K562 (cell line): ENCODE data around the gene UBE2H. TPM values are rescaled to one million over a fixed set of nuclear protein-coding genes. Genes with fewer than 3 reads are reported as not detected.

Source experiments
- CCAR2 ChIP-seq: fragments of 200-400 bp; formaldehyde crosslinking; IDR thresholded peaks from 2 replicates; pipeline ENCODE4 v1.6.1; 2017; ENCODE audit warnings: mild to moderate bottlenecking, low read depth, low read length
- CHD2 ChIP-seq: IDR thresholded peaks from 2 replicates; pipeline ENCODE4 v1.6.1; 2011; ENCODE audit warnings: low read depth, low read length
- FOXK2 ChIP-seq, 2 experiments: fragments of 450-650 bp; IDR thresholded peaks in 1 of 2; conservative IDR thresholded peaks in 1 of 2; 2 replicates each; pipeline ENCODE4 v1.6.1; 2016; ENCODE audit warnings: low read depth in 2 of 2, mild to moderate bottlenecking in 1 of 2
- HDAC8 ChIP-seq: fragments of 450-650 bp; IDR thresholded peaks from 2 replicates; pipeline ENCODE4 v1.6.1; 2016; ENCODE audit warnings: mild to moderate bottlenecking, missing genetic modification characterization, moderate library complexity, missing compliant biosample characterization
- HSF4 ChIP-seq: fragments of 250-450 bp; sonication (Bioruptor Pico); IDR thresholded peaks from 2 replicates; pipeline ENCODE4 v2.1.2; 2022; ENCODE audit warnings: mild to moderate bottlenecking, moderate library complexity, borderline replicate concordance
- LCOR ChIP-seq: sonication (generic); formaldehyde crosslinking; IDR thresholded peaks from 2 replicates; pipeline ENCODE4 v1.8.0; 2022; ENCODE audit warnings: mild to moderate bottlenecking, missing genetic modification reagents
- NUFIP1 ChIP-seq: fragments of 450-650 bp; IDR thresholded peaks from 2 replicates; pipeline ENCODE4 v1.6.1; 2018; ENCODE audit not compliant: partially characterized antibody
- PHF20 ChIP-seq: fragments of 450-650 bp; IDR thresholded peaks from 2 replicates; pipeline ENCODE4 v1.6.1; 2018; ENCODE audit not compliant: partially characterized antibody
- PHF8 ChIP-seq: fragments of 200-600 bp; sonication (generic); IDR thresholded peaks from 2 replicates; pipeline ENCODE4 v1.6.1; 2012; ENCODE audit warnings: mixed run types, mild to moderate bottlenecking, inconsistent platforms, low read length, moderate library complexity, borderline replicate concordance
- SLC30A9 ChIP-seq: fragments of 250-450 bp; sonication (Bioruptor Pico); IDR thresholded peaks from 2 replicates; pipeline ENCODE4 v1.8.0; 2022; ENCODE audit warnings: mild to moderate bottlenecking, moderate library complexity
- TAF9B ChIP-seq: fragments of 450-650 bp; IDR thresholded peaks from 2 replicates; pipeline ENCODE4 v1.6.1; 2018; ENCODE audit warnings: mild to moderate bottlenecking; ENCODE audit not compliant: partially characterized antibody
- TBL1XR1 ChIP-seq, 2 experiments: IDR thresholded peaks; 2 replicates each; pipeline ENCODE4 v1.6.1; 2012; ENCODE audit warnings: improper control_type of control experiment in 2 of 2, low read length in 2 of 2, mild to moderate bottlenecking in 1 of 2
- ZKSCAN8 ChIP-seq: fragments of 200-800 bp; sonication (Bioruptor generic); IDR thresholded peaks from 2 replicates; pipeline ENCODE4 v1.6.1; 2016; ENCODE audit warnings: missing genetic modification characterization, missing compliant biosample characterization
- ZNF134 ChIP-seq: fragments of 250-450 bp; sonication (Bioruptor Pico); conservative IDR thresholded peaks from 2 replicates; pipeline ENCODE4 v1.4.0; 2020
- ZNF140 ChIP-seq: fragments of 250-450 bp; sonication (Bioruptor Pico); IDR thresholded peaks from 2 replicates; pipeline ENCODE4 v1.8.0; 2021; ENCODE audit warnings: moderate library complexity, mild to moderate bottlenecking, inconsistent platforms
- ZNF212 ChIP-seq: fragments of 450-650 bp; formaldehyde crosslinking; IDR thresholded peaks from 2 replicates; pipeline ENCODE4 v1.4.0; 2020; ENCODE audit warnings: mild to moderate bottlenecking
- ZNF224 ChIP-seq: sonication (generic); formaldehyde crosslinking; IDR thresholded peaks from 2 replicates; pipeline ENCODE4 v1.8.0; 2022; ENCODE audit warnings: mild to moderate bottlenecking, missing genetic modification reagents
- ZNF263 ChIP-seq: sonication (generic); formaldehyde crosslinking; IDR thresholded peaks from 2 replicates; pipeline ENCODE4 v1.8.0; 2022; ENCODE audit warnings: mild to moderate bottlenecking, missing genetic modification reagents, borderline replicate concordance
- ZNF77 ChIP-seq: fragments of 250-450 bp; sonication (Bioruptor Pico); IDR thresholded peaks from 2 replicates; pipeline ENCODE4 v1.5.0; 2020
- polyA plus RNA-seq, 8 experiments: library from polyadenylated mRNA; depleted of rRNA in 4 of 8; stranded (reverse) in 5 of 8; unstranded in 3 of 8; fragments of >200 nt; fragmentation: Nextera tagmentation in 2 of 8; fragmentation: Illumina TruSeq in 1 of 8; extraction: Ambion mirVana in 2 of 8; extraction: Trizol in 1 of 8; gene quantifications; 2 replicates each; pipeline versions ENCODE4 v1.2.1 to v1.2.3, GENCODE V29; 2011 to 2014; ENCODE audit warnings: inconsistent platforms in 1 of 8, missing spikeins in 1 of 8
- total RNA-seq, 7 experiments: library from RNA; depleted of rRNA in 6 of 7; stranded (reverse); fragments of >200 nt in 6 of 7; fragmentation: Illumina TruSeq in 2 of 7; extraction: Trizol in 2 of 7; gene quantifications; 2 replicates each; pipeline versions ENCODE4 v1.2.1 to v1.2.3, GENCODE V29; 2011 to 2021; ENCODE audit warnings: low replicate concordance in 1 of 7
- TF ChIP-seq, protein P1 (sequence below): fragments of 250-450 bp; sonication (Bioruptor Pico); IDR thresholded peaks from 2 replicates; pipeline ENCODE4 v1.4.0; 2020
- TF ChIP-seq, protein P2 (sequence below): fragments of 250-450 bp; sonication (Bioruptor Pico); IDR thresholded peaks from 2 replicates; pipeline ENCODE4 v1.5.0; 2020; ENCODE audit warnings: mild to moderate bottlenecking
- TF ChIP-seq, protein P3 (sequence below): sonication (generic); formaldehyde crosslinking; IDR thresholded peaks from 2 replicates; pipeline ENCODE4 v1.4.0; 2020; ENCODE audit warnings: mild to moderate bottlenecking, missing genetic modification reagents

Gene UBE2H
- total and polyA plus RNA-seq, 9 of the 15 experiments (the other 6 are each of a cell fraction or from before 2014, with no cell fraction given), result 6.3 to 33.0 (median 13.3) TPM

DNA sequence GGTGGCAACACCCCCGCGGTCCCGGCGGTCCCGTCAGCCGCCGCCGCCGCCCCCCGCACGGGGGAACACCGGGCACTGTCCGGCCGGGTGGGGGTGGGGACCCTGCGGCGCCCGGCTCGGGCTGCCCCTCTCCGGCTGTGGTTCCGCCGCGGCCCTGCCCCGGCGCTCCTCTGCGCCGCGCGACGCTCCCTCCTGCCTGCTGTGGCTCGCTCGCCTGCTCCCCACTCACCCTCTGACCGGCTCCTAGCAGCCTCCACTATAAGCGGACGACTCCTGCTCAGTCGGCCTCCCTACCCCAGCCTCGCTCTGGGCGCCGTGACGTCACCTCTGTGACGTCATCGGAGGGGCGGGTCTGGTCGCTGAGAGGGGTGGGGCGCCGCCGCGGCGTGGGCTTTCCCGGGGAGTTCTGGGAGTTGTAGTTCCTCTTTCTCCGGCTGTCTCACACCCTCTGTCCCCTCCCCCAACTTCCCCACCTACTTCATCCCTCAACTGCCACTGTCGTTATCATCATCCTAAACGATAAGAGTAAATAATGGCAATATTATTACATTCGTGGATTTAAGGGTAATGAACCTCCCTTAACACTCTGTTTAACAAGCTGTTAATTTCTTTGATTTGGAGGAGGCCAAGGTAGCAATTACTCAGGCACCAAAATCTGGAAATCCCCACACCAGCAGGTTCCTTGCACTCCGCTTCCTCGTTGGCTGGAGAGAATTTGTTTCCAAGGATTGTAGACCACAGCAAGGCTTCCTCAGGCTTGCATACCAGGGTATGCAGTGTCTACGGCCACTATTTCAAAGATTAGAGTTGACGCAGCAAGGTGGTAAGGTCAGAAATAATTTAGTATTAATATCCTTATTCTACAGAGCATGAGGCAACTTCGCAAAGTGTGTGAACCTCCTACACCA is at the start of gene UBE2H (continued):
- TF ChIP-seq, protein P1, sequence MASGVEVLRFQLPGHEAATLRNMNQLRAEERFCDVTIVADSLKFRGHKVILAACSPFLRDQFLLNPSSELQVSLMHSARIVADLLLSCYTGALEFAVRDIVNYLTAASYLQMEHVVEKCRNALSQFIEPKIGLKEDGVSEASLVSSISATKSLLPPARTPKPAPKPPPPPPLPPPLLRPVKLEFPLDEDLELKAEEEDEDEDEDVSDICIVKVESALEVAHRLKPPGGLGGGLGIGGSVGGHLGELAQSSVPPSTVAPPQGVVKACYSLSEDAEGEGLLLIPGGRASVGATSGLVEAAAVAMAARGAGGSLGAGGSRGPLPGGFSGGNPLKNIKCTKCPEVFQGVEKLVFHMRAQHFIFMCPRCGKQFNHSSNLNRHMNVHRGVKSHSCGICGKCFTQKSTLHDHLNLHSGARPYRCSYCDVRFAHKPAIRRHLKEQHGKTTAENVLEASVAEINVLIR (CRISPR knock-in tag), result peak; percentile 97
- TF ChIP-seq CHD2 (peak; percentile 41; the same call in 1 of the 2 replicates), TBL1XR1 (IDR thresholded peaks at IDR 0.05; ENCODE audit: low read length in 2 of 2) (peak in 1 of 2 experiments; percentile 89; a peak in 2 of 4 replicates), ZNF140 (no peak), SLC30A9 (CRISPR knock-in tag) (no peak), HSF4 (CRISPR knock-in tag) (0 out of 2 replicates have a peak, but pooled peaks have one; percentile 30), LCOR (CRISPR knock-in tag) (no peak), ZNF224 (no peak), PHF20 (peak; percentile 28), ZNF212 (0 out of 2 replicates have a peak, but pooled peaks have one; percentile 21), PHF8 (peak; percentile 93; the same call in 1 of the 2 replicates), NUFIP1 (peak; percentile 69), ZNF263 (CRISPR knock-in tag) (peak; percentile 18; the same call in 1 of the 2 replicates), ZNF134 (CRISPR knock-in tag) (0 out of 2 replicates have a peak, but pooled peaks have one; percentile 35), HDAC8 (tag) (peak; percentile 79; the same call in 1 of the 2 replicates), FOXK2 (conservative IDR thresholded peaks at IDR 0.05 in 1 of 2, IDR thresholded peaks at IDR 0.05 in 1 of 2; ENCODE audit: low read depth in 2 of 2) (0 out of 4 replicates have a peak, but pooled peaks of 1 of the 2 experiments have one; percentile 14), ZKSCAN8 (CRISPR knock-in tag) (no peak), CCAR2 (no peak), ZNF77 (no peak), TAF9B (no peak)
- TF ChIP-seq, protein P2, sequence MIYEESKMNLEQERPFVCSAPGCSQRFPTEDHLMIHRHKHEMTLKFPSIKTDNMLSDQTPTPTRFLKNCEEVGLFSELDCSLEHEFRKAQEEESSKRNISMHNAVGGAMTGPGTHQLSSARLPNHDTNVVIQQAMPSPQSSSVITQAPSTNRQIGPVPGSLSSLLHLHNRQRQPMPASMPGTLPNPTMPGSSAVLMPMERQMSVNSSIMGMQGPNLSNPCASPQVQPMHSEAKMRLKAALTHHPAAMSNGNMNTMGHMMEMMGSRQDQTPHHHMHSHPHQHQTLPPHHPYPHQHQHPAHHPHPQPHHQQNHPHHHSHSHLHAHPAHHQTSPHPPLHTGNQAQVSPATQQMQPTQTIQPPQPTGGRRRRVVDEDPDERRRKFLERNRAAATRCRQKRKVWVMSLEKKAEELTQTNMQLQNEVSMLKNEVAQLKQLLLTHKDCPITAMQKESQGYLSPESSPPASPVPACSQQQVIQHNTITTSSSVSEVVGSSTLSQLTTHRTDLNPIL (CRISPR knock-in tag), result no peak; the same call in 1 of the 2 replicates
- TF ChIP-seq, protein P3, sequence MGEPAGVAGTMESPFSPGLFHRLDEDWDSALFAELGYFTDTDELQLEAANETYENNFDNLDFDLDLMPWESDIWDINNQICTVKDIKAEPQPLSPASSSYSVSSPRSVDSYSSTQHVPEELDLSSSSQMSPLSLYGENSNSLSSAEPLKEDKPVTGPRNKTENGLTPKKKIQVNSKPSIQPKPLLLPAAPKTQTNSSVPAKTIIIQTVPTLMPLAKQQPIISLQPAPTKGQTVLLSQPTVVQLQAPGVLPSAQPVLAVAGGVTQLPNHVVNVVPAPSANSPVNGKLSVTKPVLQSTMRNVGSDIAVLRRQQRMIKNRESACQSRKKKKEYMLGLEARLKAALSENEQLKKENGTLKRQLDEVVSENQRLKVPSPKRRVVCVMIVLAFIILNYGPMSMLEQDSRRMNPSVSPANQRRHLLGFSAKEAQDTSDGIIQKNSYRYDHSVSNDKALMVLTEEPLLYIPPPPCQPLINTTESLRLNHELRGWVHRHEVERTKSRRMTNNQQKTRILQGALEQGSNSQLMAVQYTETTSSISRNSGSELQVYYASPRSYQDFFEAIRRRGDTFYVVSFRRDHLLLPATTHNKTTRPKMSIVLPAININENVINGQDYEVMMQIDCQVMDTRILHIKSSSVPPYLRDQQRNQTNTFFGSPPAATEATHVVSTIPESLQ (CRISPR knock-in tag), result no peak
